SK-N-SH treated with all-trans-retinoic acid at 6 μM for 48 hours (cell line): ENCODE measurements around the gene ZBTB7A.

Experiments
- ARNTL ChIP-seq: fragments of 450-650 bp; formaldehyde crosslinking; IDR thresholded peaks from 2 replicates; pipeline ENCODE4 v1.5.0; 2020; ENCODE audit warnings: low read depth, mild to moderate bottlenecking, moderate library complexity, borderline replicate concordance
- BACH2 ChIP-seq: fragments of 250-450 bp; sonication (Bioruptor Pico); IDR thresholded peaks from 2 replicates; pipeline ENCODE4 v1.9.0; 2021; ENCODE audit warnings: mild to moderate bottlenecking, borderline replicate concordance
- CREB5 ChIP-seq: fragments of 250-450 bp; sonication (Bioruptor Pico); IDR thresholded peaks from 2 replicates; pipeline ENCODE4 v1.5.1; 2020; ENCODE audit warnings: low read depth, mild to moderate bottlenecking, moderate library complexity
- ESRRG ChIP-seq: fragments of 250-450 bp; sonication (Bioruptor Pico); IDR thresholded peaks from 2 replicates; pipeline ENCODE4 v1.6.1; 2021; ENCODE audit warnings: mild to moderate bottlenecking
- ISL1 ChIP-seq: fragments of 250-450 bp; sonication (Bioruptor Pico); IDR thresholded peaks from 2 replicates; pipeline ENCODE4 v2.1.2; 2022; ENCODE audit warnings: mild to moderate bottlenecking, moderate library complexity
- OSR1 ChIP-seq: fragments of 250-450 bp; sonication (Bioruptor Pico); IDR thresholded peaks from 2 replicates; pipeline ENCODE4 v1.8.0; 2022; ENCODE audit warnings: moderate library complexity, mild to moderate bottlenecking, inconsistent platforms
- PATZ1 ChIP-seq: fragments of 250-450 bp; sonication (Bioruptor Pico); IDR thresholded peaks from 2 replicates; pipeline ENCODE4 v1.8.0; 2020; ENCODE audit warnings: mild to moderate bottlenecking, moderate library complexity, borderline replicate concordance
- RARB ChIP-seq: fragments of 250-450 bp; sonication (Bioruptor Pico); IDR thresholded peaks from 2 replicates; pipeline ENCODE4 v1.8.0; 2021; ENCODE audit warnings: mild to moderate bottlenecking, moderate library complexity
- SNAI2 ChIP-seq: fragments of 250-450 bp; sonication (Bioruptor Pico); IDR thresholded peaks from 2 replicates; pipeline ENCODE4 v1.5.0; 2020; ENCODE audit warnings: mild to moderate bottlenecking, moderate library complexity
- ZFP3 ChIP-seq: fragments of 250-450 bp; sonication (Bioruptor Pico); IDR thresholded peaks from 2 replicates; pipeline ENCODE4 v1.5.0; 2020; ENCODE audit warnings: mild to moderate bottlenecking, moderate library complexity
- ZFP30 ChIP-seq: fragments of 450-650 bp; formaldehyde crosslinking; IDR thresholded peaks from 2 replicates; pipeline ENCODE4 v1.5.0; 2022; ENCODE audit warnings: mild to moderate bottlenecking, moderate library complexity
- ZNF565 ChIP-seq: fragments of 450-650 bp; formaldehyde crosslinking; conservative IDR thresholded peaks from 2 replicates; pipeline ENCODE4 v1.5.0; 2020; ENCODE audit warnings: low read depth, mild to moderate bottlenecking, moderate library complexity
- ZNF8 ChIP-seq: fragments of 450-650 bp; formaldehyde crosslinking; IDR thresholded peaks from 2 replicates; pipeline ENCODE4 v1.5.0; 2020; ENCODE audit warnings: mild to moderate bottlenecking, moderate library complexity

- TF ChIP-seq ZFP3: no peak
- TF ChIP-seq SNAI2 (CRISPR knock-in tag): no peak
- no peak for TF ChIP-seq PATZ1 (CRISPR knock-in tag)
- no peak for TF ChIP-seq ARNTL
- TF ChIP-seq ZFP30 (CRISPR knock-in tag): no peak
- no peak for TF ChIP-seq OSR1
- TF ChIP-seq ESRRG (CRISPR knock-in tag): no peak
- no peak for TF ChIP-seq BACH2
- TF ChIP-seq RARB: no peak
- no peak for TF ChIP-seq ISL1
- no peak for TF ChIP-seq ZNF565 (CRISPR knock-in tag)
- TF ChIP-seq ZNF8 (CRISPR knock-in tag): no peak
- TF ChIP-seq CREB5 (CRISPR knock-in tag): no peak
Observed at GRCh38 chr19:4097501-4097900, 30.8 kb upstream of the ZBTB7A start.
